ENCODE measurements around the gene AQP7. TPM values are rescaled to one million over a fixed set of nuclear protein-coding genes. Genes with fewer than 3 reads are reported as not detected.
"Not testable (repeated sequence)": the region's sequence is repeated elsewhere in the genome, so short reads cannot be mapped to it uniquely, and the experiment has no call there.

The AQP7 gene
- total RNA-seq, 1 donor from 2014 or later, result 3.7 TPM

DNA sequence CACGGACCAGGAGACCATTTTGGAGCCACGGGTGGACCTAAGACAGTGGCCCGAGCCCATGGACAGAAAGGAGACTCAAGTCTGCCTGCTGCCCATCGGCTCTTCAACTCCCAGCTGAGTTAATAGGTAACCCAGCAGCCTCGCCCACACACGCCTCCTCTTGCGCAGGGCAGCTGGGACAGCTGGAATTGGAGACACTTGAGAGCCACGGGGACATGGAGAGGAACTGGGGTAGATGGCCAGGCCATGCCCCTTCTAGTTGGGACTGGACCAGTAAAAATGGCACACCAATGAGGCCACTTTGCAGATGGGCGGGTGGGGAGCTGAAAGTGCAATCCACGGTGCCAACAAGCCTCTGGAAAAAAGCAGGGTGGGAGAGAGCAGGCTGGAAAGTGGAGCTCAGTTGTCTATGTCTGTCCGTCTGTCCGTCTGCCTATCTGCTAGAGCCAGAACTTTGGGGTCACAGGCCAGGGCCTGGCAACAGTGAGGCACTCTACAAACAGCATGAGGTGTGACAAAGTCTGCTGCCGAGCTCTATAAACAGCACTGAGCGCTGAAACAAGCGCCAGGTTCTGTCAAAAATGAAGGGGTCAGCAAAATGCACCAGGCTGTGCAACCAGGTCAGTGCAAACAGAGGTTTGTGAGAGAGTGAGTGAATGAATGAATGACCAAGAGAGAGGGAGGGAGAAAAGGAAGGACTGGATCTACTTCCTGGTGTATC, 7.0 kb downstream of the AQP7 start:
- H3K4me3 ChIP-seq; ATAC-seq; H3K36me3 ChIP-seq; H3K9me3 ChIP-seq; intact Hi-C loops (cut with DNase I); H3K27me3 ChIP-seq (ENCODE audit: low read depth); H3K27ac ChIP-seq: not testable (repeated sequence)
- peaks cover 18% of the 10 kb centered on the region for H3K4me1 ChIP-seq
- DNase-seq, result peak; percentile 74

- not testable (repeated sequence) for H3K27ac ChIP-seq, ATAC-seq
Measured at GRCh38 chr9:33393986-33394385, 8.4 kb downstream of the AQP7 start.

DNA sequence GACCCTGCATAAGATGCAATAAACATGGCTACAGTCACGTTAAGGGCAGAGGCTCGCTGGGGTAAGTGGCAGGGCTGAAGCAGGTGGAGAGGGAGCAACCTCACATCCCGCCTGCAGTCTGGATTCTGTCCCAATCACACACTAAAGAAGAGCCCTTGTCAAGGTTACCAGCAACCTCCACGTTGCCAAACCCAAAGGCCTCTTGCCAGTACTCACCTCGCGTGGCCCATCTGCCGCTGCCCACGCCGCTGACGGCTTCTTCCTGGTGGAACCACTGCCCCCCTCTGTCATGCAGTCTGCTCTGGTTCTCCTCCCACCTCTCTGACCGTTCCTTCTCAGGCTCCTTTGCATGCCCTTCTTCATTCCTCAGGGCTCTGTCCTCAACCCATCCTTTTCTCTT, 8.8 kb downstream of the AQP7 start:
- ATAC-seq (no peak), DNase-seq (peak; percentile 68)
- peaks cover 18% of the 10 kb centered on the region for H3K4me1 ChIP-seq
- no peak overlapping the region for H3K4me3 ChIP-seq
- H3K36me3 ChIP-seq, result no peaks in the 10 kb centered on the region
- intact Hi-C loops (cut with DNase I), result no loop called here
- H3K9me3 ChIP-seq, result no peaks in the 10 kb centered on the region
- TF ChIP-seq, protein P1, sequence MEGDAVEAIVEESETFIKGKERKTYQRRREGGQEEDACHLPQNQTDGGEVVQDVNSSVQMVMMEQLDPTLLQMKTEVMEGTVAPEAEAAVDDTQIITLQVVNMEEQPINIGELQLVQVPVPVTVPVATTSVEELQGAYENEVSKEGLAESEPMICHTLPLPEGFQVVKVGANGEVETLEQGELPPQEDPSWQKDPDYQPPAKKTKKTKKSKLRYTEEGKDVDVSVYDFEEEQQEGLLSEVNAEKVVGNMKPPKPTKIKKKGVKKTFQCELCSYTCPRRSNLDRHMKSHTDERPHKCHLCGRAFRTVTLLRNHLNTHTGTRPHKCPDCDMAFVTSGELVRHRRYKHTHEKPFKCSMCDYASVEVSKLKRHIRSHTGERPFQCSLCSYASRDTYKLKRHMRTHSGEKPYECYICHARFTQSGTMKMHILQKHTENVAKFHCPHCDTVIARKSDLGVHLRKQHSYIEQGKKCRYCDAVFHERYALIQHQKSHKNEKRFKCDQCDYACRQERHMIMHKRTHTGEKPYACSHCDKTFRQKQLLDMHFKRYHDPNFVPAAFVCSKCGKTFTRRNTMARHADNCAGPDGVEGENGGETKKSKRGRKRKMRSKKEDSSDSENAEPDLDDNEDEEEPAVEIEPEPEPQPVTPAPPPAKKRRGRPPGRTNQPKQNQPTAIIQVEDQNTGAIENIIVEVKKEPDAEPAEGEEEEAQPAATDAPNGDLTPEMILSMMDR (IDR thresholded peaks at IDR 0.05), result no peak
- H3K27me3 ChIP-seq (ENCODE audit: low read depth), result no peaks in the 10 kb centered on the region
- H3K27ac ChIP-seq, result no peak overlapping the region

More at GRCh38 chr9:33393986-33394385, 8.4 kb downstream of the AQP7 start:
- H3K9me3 ChIP-seq; H3K36me3 ChIP-seq; intact Hi-C loops (cut with DNase I); DNase-seq; H3K27me3 ChIP-seq (ENCODE audit: low read depth); H3K4me3 ChIP-seq: not testable (repeated sequence)
- H3K4me1 ChIP-seq, result peaks cover 18% of the 10 kb centered on the region

GRCh38 chr9:33392591-33393021, 9.8 kb downstream of the AQP7 start:
- H3K27me3 ChIP-seq (ENCODE audit: low read depth); H3K4me3 ChIP-seq; DNase-seq; H3K36me3 ChIP-seq; ATAC-seq; intact Hi-C loops (cut with DNase I); H3K27ac ChIP-seq; H3K9me3 ChIP-seq: not testable (repeated sequence)
- peaks cover 18% of the 10 kb centered on the region for H3K4me1 ChIP-seq

GRCh38 chr9:33391111-33391771, 11.1 kb downstream of the AQP7 start:
- H3K36me3 ChIP-seq; ATAC-seq; intact Hi-C loops (cut with DNase I); H3K9me3 ChIP-seq; H3K27me3 ChIP-seq (ENCODE audit: low read depth): not testable (repeated sequence)
- Histone ChIP-seq H3K27ac (peak overlapping the region; percentile 83), H3K4me1 (peaks cover 18% of the 10 kb centered on the region), H3K4me3 (peak overlapping the region; percentile 21)
- peak; percentile 82 for DNase-seq

DNA sequence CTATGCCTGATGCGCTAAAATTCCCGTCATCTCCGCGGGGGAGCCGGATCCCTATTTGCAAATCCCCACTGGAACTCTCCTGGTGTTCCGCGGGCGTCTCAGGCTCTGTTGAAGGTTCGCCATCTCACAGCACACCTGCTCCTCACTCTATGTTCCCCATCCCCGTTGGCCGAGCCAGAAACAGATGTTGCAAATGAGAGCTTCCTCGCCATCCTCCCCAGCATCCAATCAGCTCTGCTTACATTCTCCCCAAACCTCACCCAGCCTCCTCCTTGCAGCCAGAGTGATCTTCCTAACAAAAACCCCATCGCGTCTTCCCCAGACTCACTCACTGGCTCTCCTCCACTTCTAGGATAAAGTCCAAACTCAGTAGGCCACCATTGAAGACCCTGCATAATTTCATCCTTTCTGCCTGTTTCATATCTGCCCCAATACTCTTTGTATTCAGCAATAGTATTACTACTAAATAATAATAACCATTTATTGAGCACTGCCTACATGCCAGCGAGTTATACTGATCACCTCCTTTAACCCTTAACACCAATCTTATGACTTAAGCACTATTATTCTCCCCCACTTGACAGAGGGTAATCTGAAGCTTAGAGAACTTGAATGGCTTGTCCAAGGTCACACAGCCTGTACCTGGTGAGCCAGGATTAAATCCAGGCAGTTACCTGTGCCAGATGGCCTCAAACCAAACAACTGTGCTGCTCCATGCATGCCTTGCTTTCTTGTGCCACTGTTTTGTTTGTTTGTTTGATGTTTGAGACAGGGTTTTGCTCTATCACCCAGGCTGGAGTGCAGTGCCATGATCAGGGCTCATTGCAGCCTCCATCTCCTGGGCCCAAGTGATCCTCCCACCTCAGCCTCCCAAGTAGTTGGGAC, 14.0 kb downstream of the AQP7 start:
- Histone ChIP-seq H3K36me3 (no peaks in the 10 kb centered on the region), H3K4me1 (peaks cover 14% of the 10 kb centered on the region), H3K27ac (no peak overlapping the region), H3K4me3 (no peak overlapping the region), H3K27me3 (ENCODE audit: low read depth) (no peaks in the 10 kb centered on the region), H3K9me3 (no peaks in the 10 kb centered on the region)
- ATAC-seq (no peak), DNase-seq (peak; percentile 39)
- TF ChIP-seq, protein P1 (IDR thresholded peaks at IDR 0.05), result no peak
- intact Hi-C loops (cut with DNase I), result no loop called here

GRCh38 chr9:33386998-33387397, 15.4 kb downstream of the AQP7 start:
- intact Hi-C loops (cut with DNase I); ATAC-seq: not testable (repeated sequence)

DNA sequence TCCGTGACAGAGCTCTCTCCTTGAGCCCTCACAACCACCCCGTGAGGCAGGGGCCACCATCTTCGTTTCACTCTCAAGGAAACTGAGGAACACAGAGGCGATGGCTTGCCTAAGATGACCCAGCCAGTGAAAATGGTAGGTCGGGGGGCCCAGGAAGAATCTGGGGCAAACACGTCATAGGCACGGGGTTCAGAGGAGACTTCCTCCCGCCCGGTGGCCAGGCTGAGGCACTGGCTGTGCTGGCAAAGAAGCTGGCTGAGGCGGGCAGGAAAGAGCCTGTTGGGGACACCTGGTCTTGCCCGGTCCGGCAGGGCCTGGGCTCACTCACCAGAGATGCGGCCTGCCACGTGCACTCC, 15.7 kb downstream of the AQP7 start:
- intact Hi-C loops (cut with DNase I); H3K27me3 ChIP-seq (ENCODE audit: low read depth); H3K9me3 ChIP-seq; H3K36me3 ChIP-seq; ATAC-seq; H3K4me3 ChIP-seq; H3K27ac ChIP-seq; DNase-seq; H3K4me1 ChIP-seq: not testable (repeated sequence)

More at GRCh38 chr9:33386998-33387397, 15.4 kb downstream of the AQP7 start:
- H3K27ac ChIP-seq; DNase-seq; H3K36me3 ChIP-seq; H3K4me3 ChIP-seq; H3K9me3 ChIP-seq; H3K27me3 ChIP-seq (ENCODE audit: low read depth): not testable (repeated sequence)
- H3K4me1 ChIP-seq, result peaks cover 13% of the 10 kb centered on the region

- DNase-seq; H3K4me1 ChIP-seq; H3K27me3 ChIP-seq (ENCODE audit: low read depth); H3K9me3 ChIP-seq; intact Hi-C loops (cut with DNase I); H3K4me3 ChIP-seq; H3K27ac ChIP-seq; H3K36me3 ChIP-seq; ATAC-seq: not testable (repeated sequence)
Measured at GRCh38 chr9:33385979-33386640, 16.3 kb downstream of the AQP7 start.

DNA sequence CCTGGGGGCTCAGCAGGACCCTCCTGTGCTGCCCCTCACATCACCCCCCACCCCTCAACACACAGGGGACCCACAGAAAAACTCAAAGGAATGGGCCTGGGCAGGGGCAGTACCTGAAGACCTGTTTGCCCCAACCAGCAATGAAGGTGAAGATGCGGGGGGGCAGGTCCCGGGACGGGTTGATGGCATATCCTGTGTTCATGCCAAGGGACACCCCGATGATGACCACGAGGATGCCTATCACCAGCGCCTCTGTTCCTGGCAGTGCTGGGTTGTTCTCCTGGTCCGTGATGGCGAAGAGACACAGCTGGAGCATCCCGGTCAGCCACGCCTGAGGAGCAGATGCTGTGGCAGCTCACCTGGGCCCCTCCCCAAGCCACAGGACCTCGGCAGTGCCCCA, 16.8 kb downstream of the AQP7 start:
- ATAC-seq; H3K27me3 ChIP-seq (ENCODE audit: low read depth); H3K9me3 ChIP-seq; H3K4me3 ChIP-seq; H3K27ac ChIP-seq; H3K36me3 ChIP-seq; DNase-seq; intact Hi-C loops (cut with DNase I); H3K4me1 ChIP-seq: not testable (repeated sequence)

DNA sequence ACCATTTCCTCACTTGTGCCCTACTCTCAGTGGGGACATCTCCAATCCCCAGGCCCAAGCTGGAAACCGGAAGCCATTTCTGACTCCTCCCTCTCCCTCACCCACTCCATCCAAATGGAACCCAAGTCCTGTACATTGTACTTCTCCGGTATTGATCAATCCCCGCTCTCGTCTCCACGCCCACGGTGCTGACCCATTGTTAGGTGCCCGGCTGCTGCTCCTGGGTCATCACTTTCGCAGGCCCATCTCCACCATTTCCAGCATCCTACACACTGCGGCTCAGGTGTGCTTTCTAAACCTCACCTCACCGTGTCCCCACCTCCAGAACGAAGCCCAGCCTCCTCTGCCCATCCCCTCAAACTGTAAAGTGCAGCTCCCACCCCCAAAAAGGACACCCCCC, 19.0 kb downstream of the AQP7 start:
- H3K4me3 ChIP-seq; H3K27ac ChIP-seq; H3K36me3 ChIP-seq; H3K9me3 ChIP-seq; H3K27me3 ChIP-seq (ENCODE audit: low read depth); H3K4me1 ChIP-seq; DNase-seq; ATAC-seq; intact Hi-C loops (cut with DNase I): not testable (repeated sequence)
